AG09309 (cell line): ENCODE results near the gene FCHSD2.
"Not testable (repeated sequence)": the region's sequence is repeated elsewhere in the genome, so short reads cannot be mapped to it uniquely, and the experiment has no call there.

Experiments
- DNase-seq: peaks from one replicate; pipeline ENCODE4 v3.0.0-alpha.2; 2010; ENCODE audit warnings: low read depth
- H3K4me3 ChIP-seq: 2 replicates; pipeline ENCODE4 v1.5.1; 2011; ENCODE audit warnings: mild to moderate bottlenecking, low read depth, low read length, moderate library complexity; ENCODE audit not compliant: control insufficient read depth
- CTCF ChIP-seq: IDR thresholded peaks from 2 replicates; pipeline ENCODE4 v1.5.1; 2011; ENCODE audit warnings: mild to moderate bottlenecking, low read depth, low read length, inconsistent platforms; ENCODE audit not compliant: insufficient read depth, control insufficient read depth; ENCODE audit errors: missing control alignments

The FCHSD2 gene

DNA sequence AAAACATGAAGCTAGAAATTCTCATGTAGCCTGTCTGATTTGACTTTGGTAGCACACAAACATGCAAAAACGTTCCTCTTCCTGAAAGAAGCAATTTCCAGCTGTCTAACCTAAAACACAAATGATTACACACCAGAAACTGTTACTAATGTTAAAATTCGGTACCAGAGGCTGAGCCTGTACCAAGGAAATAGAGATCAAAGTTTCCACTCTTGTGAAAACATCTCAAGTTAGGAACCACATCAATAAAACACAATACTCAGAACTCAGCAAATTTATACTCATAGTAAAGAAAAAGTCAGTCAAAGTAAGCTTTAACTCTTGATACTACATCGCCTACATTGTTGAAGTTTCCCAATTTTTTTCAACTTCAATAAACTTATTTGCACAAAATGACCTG, 107.8 kb downstream of the FCHSD2 start:
- TF ChIP-seq CTCF, result no peak
- no peak overlapping the region for H3K4me3 ChIP-seq
- no peak for DNase-seq

GRCh38 chr11:73030130-73030529, 112.0 kb downstream of the FCHSD2 start:
- TF ChIP-seq CTCF, result no peak
- no peak overlapping the region for H3K4me3 ChIP-seq
- DNase-seq, result no peak

- no peak overlapping the region for H3K4me3 ChIP-seq
- TF ChIP-seq CTCF, result no peak
- DNase-seq, result no peak
Observed at GRCh38 chr11:73029403-73029802, 112.7 kb downstream of the FCHSD2 start.

- no peak for DNase-seq
- no peak for TF ChIP-seq CTCF
- no peak overlapping the region for H3K4me3 ChIP-seq
Observed at GRCh38 chr11:73028611-73029010, 113.5 kb downstream of the FCHSD2 start.

DNA sequence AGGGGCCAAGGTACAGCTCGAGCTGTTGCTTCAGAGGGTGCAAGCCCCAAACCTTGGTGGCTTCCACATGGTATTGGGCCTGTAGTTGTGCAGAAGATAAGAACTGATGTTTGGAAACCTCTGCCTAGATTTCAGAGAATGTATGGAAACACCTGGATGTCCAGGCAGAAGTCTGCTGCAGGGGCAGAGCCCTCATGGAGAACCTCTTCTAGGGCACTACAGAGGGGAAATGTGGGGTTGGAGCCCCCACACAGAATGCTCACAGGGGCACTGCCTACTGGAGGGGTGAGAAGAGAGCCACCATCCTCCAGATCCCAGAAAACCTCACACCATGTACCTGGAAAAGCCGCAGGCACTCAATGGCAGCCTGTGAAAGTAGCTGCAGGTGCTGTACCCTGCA, 114.3 kb downstream of the FCHSD2 start:
- not testable (repeated sequence) for DNase-seq, H3K4me3 ChIP-seq

GRCh38 chr11:73024639-73025038, 117.5 kb downstream of the FCHSD2 start:
- H3K4me3 ChIP-seq, result no peak overlapping the region
- no peak for DNase-seq
- no peak for TF ChIP-seq CTCF

GRCh38 chr11:73019996-73020395, 122.1 kb downstream of the FCHSD2 start:
- TF ChIP-seq CTCF, result no peak
- no peak for DNase-seq
- no peak overlapping the region for H3K4me3 ChIP-seq
